ENCODE results near the gene NGEF.

Gene NGEF

GRCh38 chr2:232894746-232895145 is 118.3 kb downstream of the NGEF start:
- no peak for DNase-seq

- no peak for DNase-seq
Measured at GRCh38 chr2:232894251-232894650, 118.8 kb downstream of the NGEF start.

- no peak for DNase-seq
Measured at GRCh38 chr2:232893834-232894233, 119.2 kb downstream of the NGEF start.

GRCh38 chr2:232892843-232893242 is 120.2 kb downstream of the NGEF start:
- DNase-seq = no peak

GRCh38 chr2:232892221-232892620 is 120.8 kb downstream of the NGEF start:
- no peak for DNase-seq

GRCh38 chr2:232891621-232892071 is 121.4 kb downstream of the NGEF start:
- DNase-seq = no peak

- no peak for DNase-seq
Measured at GRCh38 chr2:232890896-232891601, 122.0 kb downstream of the NGEF start.

- DNase-seq = no peak
Measured at GRCh38 chr2:232890536-232890895, 122.5 kb downstream of the NGEF start.

- no peak for DNase-seq
Measured at GRCh38 chr2:232889876-232890401, 123.1 kb downstream of the NGEF start.

- no peak for DNase-seq
Measured at GRCh38 chr2:232888839-232889529, 124.1 kb downstream of the NGEF start.

- DNase-seq = no peak
Measured at GRCh38 chr2:232888099-232888836, 124.8 kb downstream of the NGEF start.

- no peak for DNase-seq
Measured at GRCh38 chr2:232887171-232887850, 125.7 kb downstream of the NGEF start.

GRCh38 chr2:232886632-232887031 is 126.4 kb downstream of the NGEF start:
- no peak for DNase-seq

GRCh38 chr2:232886176-232886575 is 126.9 kb downstream of the NGEF start:
- DNase-seq = no peak

GRCh38 chr2:232885264-232885961 is 127.6 kb downstream of the NGEF start:
- no peak for DNase-seq

- no peak for DNase-seq
Measured at GRCh38 chr2:232884549-232885263, 128.3 kb downstream of the NGEF start.

- no peak for DNase-seq
Measured at GRCh38 chr2:232884001-232884421, 129.0 kb downstream of the NGEF start.

GRCh38 chr2:232883116-232883721 is 129.8 kb downstream of the NGEF start:
- no peak for DNase-seq

GRCh38 chr2:232882505-232883115 is 130.4 kb downstream of the NGEF start:
- DNase-seq = no peak

GRCh38 chr2:232882085-232882484 is 131.0 kb downstream of the NGEF start:
- DNase-seq = no peak
